Endodermal cell (in vitro differentiated cells): ENCODE results near the gene SCTR. TPM values are rescaled to one million over a fixed set of nuclear protein-coding genes. Genes with fewer than 3 reads are reported as not detected.

ENCODE experiments used
- DNase-seq: peaks from one replicate; pipeline ENCODE4 v3.0.0-alpha.2; 2017
- H3K27ac ChIP-seq: 2 replicates; pipeline ENCODE4 v1.5.1; 2013; ENCODE audit warnings: mild to moderate bottlenecking, low read depth, low read length, moderate library complexity
- H3K27me3 ChIP-seq: 2 replicates; pipeline ENCODE4 v1.6.1; 2013; ENCODE audit warnings: mild to moderate bottlenecking, low read length, moderate library complexity; ENCODE audit not compliant: insufficient read depth, control insufficient read depth, poor library complexity, severe bottlenecking
- H3K36me3 ChIP-seq: 2 replicates; pipeline ENCODE4 v1.7.0; 2013; ENCODE audit warnings: mild to moderate bottlenecking, low read length, moderate library complexity; ENCODE audit not compliant: control insufficient read depth, insufficient read depth
- H3K4me1 ChIP-seq: one replicate; pipeline ENCODE4 v1.7.0; 2013; ENCODE audit warnings: low read length; ENCODE audit not compliant: control insufficient read depth, insufficient read depth
- H3K4me3 ChIP-seq: 2 replicates; pipeline ENCODE4 v1.5.1; 2013; ENCODE audit warnings: mild to moderate bottlenecking, low read length, moderate library complexity
- H3K9ac ChIP-seq: 2 replicates; pipeline ENCODE4 v1.6.1; 2013; ENCODE audit warnings: mild to moderate bottlenecking, low read length, moderate library complexity; ENCODE audit not compliant: poor library complexity, severe bottlenecking; ENCODE audit errors: extremely low read depth
- H3K9me3 ChIP-seq: 2 replicates; pipeline ENCODE4 v1.6.1; 2013; ENCODE audit warnings: mild to moderate bottlenecking, low read length, moderate library complexity; ENCODE audit not compliant: control insufficient read depth
- H3K27ac Mint-ChIP-seq: 2 replicates; pipeline ENCODE4 v1.8.0; 2020; ENCODE audit warnings: mixed read lengths
- H3K27me3 Mint-ChIP-seq: 2 replicates; pipeline ENCODE4 v1.8.0; 2021; ENCODE audit warnings: mild to moderate bottlenecking, mixed read lengths; ENCODE audit not compliant: insufficient read depth
- H3K36me3 Mint-ChIP-seq: 2 replicates; pipeline ENCODE4 v1.8.0; 2020; ENCODE audit warnings: low read depth, mixed read lengths
- H3K4me1 Mint-ChIP-seq: 2 replicates; pipeline ENCODE4 v1.8.0; 2020; ENCODE audit warnings: mixed read lengths
- H3K4me3 Mint-ChIP-seq: 2 replicates; pipeline ENCODE4 v1.8.0; 2020; ENCODE audit warnings: mild to moderate bottlenecking, moderate library complexity, mixed read lengths
- H3K9me3 Mint-ChIP-seq: 2 replicates; pipeline ENCODE4 v1.8.0; 2020; ENCODE audit warnings: mild to moderate bottlenecking, mixed read lengths
- CTCF ChIP-seq: fragments of 200-600 bp; sonication (generic); conservative IDR thresholded peaks from 2 replicates; pipeline ENCODE4 v1.5.0; 2021; ENCODE audit warnings: antibody characterized with exemption, mild to moderate bottlenecking
- WGBS, 2 experiments: methylation state at CpG; one replicate each; pipeline versions ENCODE4 v1.1.5 to v1.1.7; 2013; ENCODE audit warnings: missing lambda C conversion rate in 2 of 2, mixed read lengths in 1 of 2; ENCODE audit not compliant: insufficient coverage in 1 of 2, insufficient read length in 1 of 2; 5-methylcytosine and 5-hydroxymethylcytosine counted together
- total RNA-seq, 2 donors: library from RNA; stranded (reverse); fragmentation: NEBNext Ultra II Directional in 1 of 2; extraction: Animal tissue kit (Norgen Biotek cat#: 25700) in 1 of 2; gene quantifications; 2 replicates in 1 of 2; 3 replicates in 1 of 2; pipeline ENCODE4 v1.2.1, GENCODE V29; 2021

The SCTR gene
- total RNA-seq, 2 donors from 2014 or later = 0.20 to 0.49 TPM

GRCh38 chr2:119546447-119546767, 22.1 kb upstream of the SCTR start:
- DNase-seq = no peak
- Mint-ChIP-seq H3K4me1 (peaks cover 26% of the 10 kb centered on the region), H3K9me3 (no peaks in the 10 kb centered on the region), H3K27me3 (no peaks in the 10 kb centered on the region), H3K4me3 (peak overlapping the region; percentile 16), H3K36me3 (peaks cover 13% of the 10 kb centered on the region), H3K27ac (no peak overlapping the region)
- WGBS, 2 experiments = 91% methylated on average over 1 of the region's 1 CpG; no CpG with 5 or more reads in 1 of the 2 experiments
- Histone ChIP-seq H3K27ac (no peak overlapping the region), H3K9me3 (no peaks in the 10 kb centered on the region), H3K9ac (no peak overlapping the region), H3K4me1 (peaks cover 11% of the 10 kb centered on the region), H3K4me3 (peak overlapping the region; percentile 2), H3K27me3 (no peaks in the 10 kb centered on the region), H3K36me3 (peaks cover 15% of the 10 kb centered on the region)
- TF ChIP-seq CTCF = no peak

GRCh38 chr2:119545754-119546446, 21.6 kb upstream of the SCTR start:
- no peaks in the 10 kb centered on the region for H3K9me3 Mint-ChIP-seq
- peaks cover 9% of the 10 kb centered on the region for H3K36me3 Mint-ChIP-seq
- Histone ChIP-seq H3K27me3 (no peaks in the 10 kb centered on the region), H3K9me3 (peaks cover under 1% of the 10 kb centered on the region), H3K4me1 (peaks cover 11% of the 10 kb centered on the region), H3K4me3 (peak overlapping the region; percentile 81), H3K36me3 (peaks cover 15% of the 10 kb centered on the region), H3K27ac (peak overlapping the region; percentile 6), H3K9ac (no peak overlapping the region)
- peak overlapping the region; percentile 16 for H3K4me3 Mint-ChIP-seq
- DNase-seq = no peak
- H3K4me1 Mint-ChIP-seq = peaks cover 27% of the 10 kb centered on the region
- H3K27ac Mint-ChIP-seq = no peak overlapping the region
- no peak for TF ChIP-seq CTCF
- no peaks in the 10 kb centered on the region for H3K27me3 Mint-ChIP-seq
- 87 to 91% methylated on average over 3 to 6 of the region's 6 CpGs for WGBS, 2 experiments

GRCh38 chr2:119544939-119545475, 20.7 kb upstream of the SCTR start:
- Histone ChIP-seq H3K9ac (peak overlapping the region; percentile 82), H3K4me3 (peak overlapping the region; percentile 81), H3K27ac (peak overlapping the region; percentile 98), H3K9me3 (peaks cover 9% of the 10 kb centered on the region), H3K27me3 (no peaks in the 10 kb centered on the region), H3K36me3 (peaks cover 13% of the 10 kb centered on the region), H3K4me1 (peaks cover 11% of the 10 kb centered on the region)
- Mint-ChIP-seq H3K27ac (peak overlapping the region; percentile 68), H3K4me1 (peaks cover 27% of the 10 kb centered on the region), H3K27me3 (no peaks in the 10 kb centered on the region), H3K9me3 (peaks cover 5% of the 10 kb centered on the region), H3K4me3 (peak overlapping the region; percentile 74), H3K36me3 (peaks cover 6% of the 10 kb centered on the region)
- DNase-seq = no peak
- TF ChIP-seq CTCF = no peak
- WGBS, 2 experiments = 49 to 81% methylated on average over 4 to 11 of the region's 11 CpGs
